H9 (cell line): Measurements from ENCODE around the gene KCTD2. TPM values are rescaled to one million over a fixed set of nuclear protein-coding genes. Genes with fewer than 3 reads are reported as not detected.

ENCODE experiments used
- DNase-seq: peaks from one replicate; pipeline ENCODE4 v3.0.0-alpha.2; 2017
- H2AFZ ChIP-seq: one replicate; pipeline ENCODE4 v1.6.1; 2013; ENCODE audit warnings: mild to moderate bottlenecking, low read length, control low read depth, moderate library complexity
- H2AK5ac ChIP-seq: 2 replicates; pipeline ENCODE4 v1.6.1; 2013; ENCODE audit warnings: low read length, control low read depth, mixed read lengths; ENCODE audit not compliant: insufficient read length
- H2BK120ac ChIP-seq: one replicate; pipeline ENCODE4 v1.6.1; 2013; ENCODE audit warnings: low read depth, mild to moderate bottlenecking, low read length, control low read depth, inconsistent platforms; ENCODE audit not compliant: poor library complexity, severe bottlenecking
- H2BK12ac ChIP-seq: 2 replicates; pipeline ENCODE4 v1.6.1; 2013; ENCODE audit warnings: low read length, control low read depth, mixed read lengths, low read depth; ENCODE audit not compliant: insufficient read length
- H2BK15ac ChIP-seq: 2 replicates; pipeline ENCODE4 v1.6.1; 2013; ENCODE audit warnings: low read depth, low read length, control low read depth
- H2BK20ac ChIP-seq: one replicate; pipeline ENCODE4 v1.6.1; 2013; ENCODE audit warnings: low read depth, mild to moderate bottlenecking, low read length, control low read depth, inconsistent platforms; ENCODE audit not compliant: poor library complexity, severe bottlenecking
- H2BK5ac ChIP-seq: 2 replicates; pipeline ENCODE4 v1.6.1; 2013; ENCODE audit warnings: low read length, control low read depth, mixed read lengths; ENCODE audit not compliant: insufficient read length
- H3K14ac ChIP-seq: 2 replicates; pipeline ENCODE4 v1.6.1; 2013; ENCODE audit warnings: low read length, control low read depth; ENCODE audit not compliant: insufficient read depth
- H3K18ac ChIP-seq: 2 replicates; pipeline ENCODE4 v1.6.1; 2013; ENCODE audit warnings: low read depth, mild to moderate bottlenecking, mixed read lengths, low read length, control low read depth; ENCODE audit not compliant: insufficient read length
- H3K23ac ChIP-seq: 2 replicates; pipeline ENCODE4 v1.6.1; 2013; ENCODE audit warnings: low read length, control low read depth, mixed read lengths, low read depth; ENCODE audit not compliant: insufficient read length
- H3K23me2 ChIP-seq: 2 replicates; pipeline ENCODE4 v1.6.1; 2013; ENCODE audit warnings: low read depth, mild to moderate bottlenecking, mixed read lengths, low read length, control low read depth; ENCODE audit not compliant: insufficient read length, poor library complexity, severe bottlenecking
- H3K27ac ChIP-seq: 2 replicates; pipeline ENCODE4 v1.5.1; 2013; ENCODE audit warnings: low read length, control low read depth, mixed read lengths, low read depth; ENCODE audit not compliant: insufficient read length
- H3K27me3 ChIP-seq: 2 replicates; pipeline ENCODE4 v1.6.1; 2013; ENCODE audit warnings: low read length, control low read depth, inconsistent platforms; ENCODE audit not compliant: insufficient read depth
- H3K4ac ChIP-seq: 2 replicates; pipeline ENCODE4 v1.6.1; 2013; ENCODE audit warnings: low read depth, mild to moderate bottlenecking, control low read depth, inconsistent platforms, low read length, moderate library complexity
- H3K4me1 ChIP-seq: 2 replicates; pipeline ENCODE4 v1.6.1; 2013; ENCODE audit warnings: low read length, control low read depth, inconsistent platforms; ENCODE audit not compliant: insufficient read depth
- H3K4me2 ChIP-seq: 2 replicates; pipeline ENCODE4 v1.6.1; 2013; ENCODE audit warnings: low read length, control low read depth, mixed read lengths; ENCODE audit not compliant: insufficient read length, insufficient read depth
- H3K56ac ChIP-seq: 2 replicates; pipeline ENCODE4 v1.6.1; 2013; ENCODE audit warnings: low read depth, mild to moderate bottlenecking, mixed read lengths, low read length, control low read depth; ENCODE audit not compliant: insufficient read length
- H3K79me1 ChIP-seq: 2 replicates; pipeline ENCODE4 v1.6.1; 2013; ENCODE audit warnings: low read depth, mild to moderate bottlenecking, moderate library complexity, low read length, control low read depth, inconsistent platforms; ENCODE audit not compliant: insufficient read depth, poor library complexity, severe bottlenecking
- H3K79me2 ChIP-seq: 2 replicates; pipeline ENCODE4 v1.6.1; 2013; ENCODE audit warnings: low read length, control low read depth, inconsistent platforms; ENCODE audit not compliant: insufficient read depth
- H3K9ac ChIP-seq: 2 replicates; pipeline ENCODE4 v1.6.1; 2013; ENCODE audit warnings: low read length, control low read depth, mixed read lengths; ENCODE audit not compliant: insufficient read length; ENCODE audit errors: extremely low read depth
- H3K9me3 ChIP-seq: one replicate; pipeline ENCODE4 v1.6.1; 2013; ENCODE audit warnings: low read depth, low read length, inconsistent platforms; ENCODE audit not compliant: control insufficient read depth
- H3T11ph ChIP-seq: one replicate; pipeline ENCODE4 v1.6.1; 2013; ENCODE audit warnings: mild to moderate bottlenecking, low read length, control low read depth, inconsistent platforms
- H4K20me1 ChIP-seq: one replicate; pipeline ENCODE4 v1.6.1; 2013; ENCODE audit not compliant: control insufficient read depth, insufficient read length, insufficient read depth
- H4K5ac ChIP-seq: 2 replicates; pipeline ENCODE4 v1.6.1; 2013; ENCODE audit warnings: low read depth, mild to moderate bottlenecking, mixed read lengths, low read length, control low read depth; ENCODE audit not compliant: insufficient read length
- H4K8ac ChIP-seq: replicated peaks from 2 replicates; pipeline ENCODE4 v1.6.1; 2013; ENCODE audit warnings: low read length, control low read depth, mixed read lengths, low read depth; ENCODE audit not compliant: insufficient read length
- H4K91ac ChIP-seq: 2 replicates; pipeline ENCODE4 v1.6.1; 2013; ENCODE audit warnings: low read depth, mild to moderate bottlenecking, moderate library complexity, mixed read lengths, low read length, control low read depth; ENCODE audit not compliant: insufficient read length
- H3K27ac Mint-ChIP-seq, 3 experiments: 2 replicates in 2 of 3; 3 replicates in 1 of 3; pipeline ENCODE4 v1.8.0; 2020 to 2021; ENCODE audit warnings: mixed read lengths in 3 of 3, mild to moderate bottlenecking in 1 of 3, moderate library complexity in 1 of 3
- H3K27me3 Mint-ChIP-seq: 2 replicates; pipeline ENCODE4 v1.8.0; 2021; ENCODE audit warnings: low read depth, mild to moderate bottlenecking, moderate library complexity, mixed read lengths
- H3K36me3 Mint-ChIP-seq, 3 experiments: 2 replicates in 2 of 3; 3 replicates in 1 of 3; pipeline ENCODE4 v1.8.0; 2020 to 2021; ENCODE audit warnings: low read depth in 3 of 3, mixed read lengths in 3 of 3; ENCODE audit not compliant: insufficient read depth in 1 of 3
- H3K4me1 Mint-ChIP-seq, 2 experiments: 2 replicates each; pipeline ENCODE4 v1.8.0; 2020; ENCODE audit warnings: mixed read lengths in 2 of 2
- H3K4me3 Mint-ChIP-seq, 2 experiments: 2 replicates in 1 of 2; 3 replicates in 1 of 2; pipeline ENCODE4 v1.8.0; 2020 to 2021; ENCODE audit warnings: mild to moderate bottlenecking in 2 of 2, mixed read lengths in 2 of 2, moderate library complexity in 1 of 2
- H3K9me3 Mint-ChIP-seq, 2 experiments: 2 replicates in 1 of 2; 3 replicates in 1 of 2; pipeline ENCODE4 v1.8.0; 2020; ENCODE audit warnings: mild to moderate bottlenecking in 2 of 2, mixed read lengths in 2 of 2, moderate library complexity in 1 of 2
- CTCF ChIP-seq: fragments of 200-600 bp; sonication (generic); conservative IDR thresholded peaks from 3 replicates; pipeline ENCODE4 v1.8.0; 2021; ENCODE audit warnings: antibody characterized with exemption, mild to moderate bottlenecking
- WGBS: extraction: QIAGEN DNeasy Blood & Tissue Kit; methylation state at CpG from one replicate; pipeline ENCODE4 v1.1.7; 2013; ENCODE audit warnings: missing lambda C conversion rate, low lambda C conversion rate, mixed read lengths; ENCODE audit not compliant: insufficient read length; ENCODE audit errors: extremely low coverage; 5-methylcytosine and 5-hydroxymethylcytosine counted together
- long read RNA-seq: library from polyadenylated mRNA; unstranded; transcript quantifications from one replicate; pipeline ENCODE4 v2.0.0, GENCODE V29; 2020
- total RNA-seq: library from RNA; stranded (reverse); gene quantifications from 2 replicates; pipeline ENCODE4 v1.2.1, GENCODE V29; 2021

Gene KCTD2, protein sequence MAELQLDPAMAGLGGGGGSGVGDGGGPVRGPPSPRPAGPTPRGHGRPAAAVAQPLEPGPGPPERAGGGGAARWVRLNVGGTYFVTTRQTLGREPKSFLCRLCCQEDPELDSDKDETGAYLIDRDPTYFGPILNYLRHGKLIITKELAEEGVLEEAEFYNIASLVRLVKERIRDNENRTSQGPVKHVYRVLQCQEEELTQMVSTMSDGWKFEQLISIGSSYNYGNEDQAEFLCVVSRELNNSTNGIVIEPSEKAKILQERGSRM
- 40.1 and 41.6 TPM in 2 replicates for total RNA-seq
- long read RNA-seq, partial matches to known transcripts, result 1 of 17 reads
- long read RNA-seq, other reads (novel, unspliced or antisense), result 16 of 17 reads

DNA sequence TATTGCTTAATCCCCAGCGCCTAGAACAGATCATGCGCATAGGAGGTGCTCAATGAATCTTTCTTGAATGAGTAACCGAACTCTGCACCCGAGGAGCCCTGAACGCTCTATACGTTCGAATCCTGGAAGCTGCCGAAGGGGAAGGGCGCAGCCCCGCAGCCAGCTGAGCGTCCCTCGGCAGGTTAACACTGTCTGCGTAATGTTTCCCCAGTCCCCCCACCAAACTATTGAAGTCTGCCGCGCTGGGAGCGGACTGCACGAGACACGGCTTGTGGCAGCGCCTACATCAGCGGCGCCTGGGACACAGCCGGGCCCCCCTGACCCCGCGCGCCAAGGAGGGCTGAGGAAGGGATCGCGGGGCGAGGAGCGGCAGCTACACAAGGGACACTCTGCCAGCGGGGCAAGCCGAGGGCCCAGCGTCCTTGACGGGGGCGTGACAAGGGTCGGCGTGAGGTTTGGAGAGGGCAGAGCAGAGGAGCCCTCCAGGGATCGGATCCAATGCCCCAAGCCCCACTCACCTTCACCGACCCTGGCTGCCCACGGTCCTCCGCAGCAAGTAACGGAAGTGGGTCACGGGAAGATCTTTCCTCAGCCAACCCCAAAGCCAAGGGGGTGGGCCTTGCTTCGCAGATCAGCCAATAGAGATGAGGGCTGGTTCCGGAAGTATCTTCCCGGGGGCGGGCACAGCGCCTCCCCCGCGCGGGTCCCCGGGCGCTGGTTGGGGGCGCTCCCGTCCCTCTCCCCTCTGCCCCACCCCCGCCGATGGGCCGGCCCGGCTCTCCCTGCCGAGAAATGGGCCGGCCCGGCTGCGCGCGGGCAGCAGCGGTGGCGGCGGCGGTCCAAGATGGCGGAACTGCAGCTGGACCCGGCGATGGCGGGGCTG, at the start of gene KCTD2, which contains the start of gene ATP5PD:
TSS of gene KCTD2 (plus strand) at position 819 of the 883 bp plus-strand sequence. CDS start at position 845, 26 bp downstream.
TSS of gene ATP5PD (minus strand) at position 563 of the 883 bp plus-strand sequence. CDS start 4,319 bp downstream, outside the sequence.
- peaks cover 7% of the 10 kb centered on the region; the same call in 1 of the 2 replicates for H3K4me1 ChIP-seq
- H3K9ac ChIP-seq, result peak within 1 kb of the TSS; percentile 76
- H3K4me2 ChIP-seq, result peak within 1 kb of the TSS; percentile 96
- H3T11ph ChIP-seq, result no peak within 1 kb of the TSS
- no peak within 1 kb of the TSS for H2BK12ac ChIP-seq
- Mint-ChIP-seq H3K27ac (peak within 1 kb of the TSS; percentile 85 to 96 (median 95)), H3K4me3 (peak within 1 kb of the TSS; percentile 98 to 100), H3K36me3 (peaks cover 16 to 42% (median 27%) of the 10 kb centered on the region in 3 experiments; a peak in 6 of 7 replicates), H3K9me3 (peaks cover 0 to 2% of the 10 kb centered on the region in 2 experiments; a peak in 1 of 5 replicates), H3K4me1 (peaks cover 45 to 51% of the 10 kb centered on the region in 2 experiments), H3K27me3 (no peaks in the 10 kb centered on the region)
- no peak within 1 kb of the TSS for H3K56ac ChIP-seq
- H2BK120ac ChIP-seq, result no peak within 1 kb of the TSS
- peak within 1 kb of the TSS; percentile 59 for H3K18ac ChIP-seq
- H2BK5ac ChIP-seq, result peak within 1 kb of the TSS; percentile 3
- DNase-seq, result peak; percentile 99
- no peaks in the 10 kb centered on the region for H3K9me3 ChIP-seq
- no peak within 1 kb of the TSS for H2BK15ac ChIP-seq
- no peak within 1 kb of the TSS for H4K5ac ChIP-seq
- no peak within 1 kb of the TSS for H3K27ac ChIP-seq
- H2AFZ ChIP-seq, result no peak within 1 kb of the TSS
- no peak within 1 kb of the TSS for H4K8ac ChIP-seq
- no peak within 1 kb of the TSS for H4K91ac ChIP-seq
- no peak within 1 kb of the TSS for H2AK5ac ChIP-seq
- peaks cover 13% of the 10 kb centered on the region; the same call in 1 of the 2 replicates for H3K79me2 ChIP-seq
- TF ChIP-seq CTCF, result no peak
- H4K20me1 ChIP-seq, result no peaks in the 10 kb centered on the region
- H3K79me1 ChIP-seq, result peaks cover 5% of the 10 kb centered on the region
- no peak within 1 kb of the TSS for H2BK20ac ChIP-seq
- WGBS, result no CpG with 5 or more reads among the region's 72 CpGs
- no peak within 1 kb of the TSS for H3K4ac ChIP-seq
- H3K23ac ChIP-seq, result no peak within 1 kb of the TSS
- peaks cover 6% of the 10 kb centered on the region for H3K23me2 ChIP-seq
- no peaks in the 10 kb centered on the region for H3K27me3 ChIP-seq
- peak within 1 kb of the TSS; percentile 72 for H3K14ac ChIP-seq
